HG03097 (cell line): ENCODE measurements around the gene TAP2.
"Not testable (repeated sequence)": the region's sequence is repeated elsewhere in the genome, so short reads cannot be mapped to it uniquely, and the experiment has no call there.

ENCODE experiments used
- ATAC-seq: cut with Tn5 transposase; IDR thresholded peaks from one replicate; pipeline ENCODE4 v1.9.1; 2021; ENCODE audit not compliant: unreplicated experiment, low FRiP score

TAP2 gene

GRCh38 chr6:32836873-32837272 is 1.7 kb downstream of the TAP2 start:
- no peak for ATAC-seq

- ATAC-seq, result no peak
Measured at GRCh38 chr6:32835167-32835893, 3.2 kb downstream of the TAP2 start.

- ATAC-seq, result no peak
Measured at GRCh38 chr6:32833664-32834063, 4.9 kb downstream of the TAP2 start.

- no peak for ATAC-seq
Measured at GRCh38 chr6:32832535-32832934, 6.0 kb downstream of the TAP2 start.

- ATAC-seq, result no peak
Measured at GRCh38 chr6:32830936-32831335, 7.6 kb downstream of the TAP2 start.

- no peak for ATAC-seq
Measured at GRCh38 chr6:32830017-32830416, 8.5 kb downstream of the TAP2 start.

GRCh38 chr6:32829495-32829894 is 9.0 kb downstream of the TAP2 start:
- no peak for ATAC-seq

GRCh38 chr6:32827025-32827424 is 11.5 kb downstream of the TAP2 start:
- no peak for ATAC-seq

- ATAC-seq, result no peak
Measured at GRCh38 chr6:32825966-32826365, 12.6 kb downstream of the TAP2 start.

- ATAC-seq, result no peak
Measured at GRCh38 chr6:32819729-32820128, 18.8 kb downstream of the TAP2 start.

GRCh38 chr6:32818867-32819266 is 19.7 kb downstream of the TAP2 start:
- no peak for ATAC-seq

GRCh38 chr6:32816746-32817204 is 21.8 kb downstream of the TAP2 start, which contains the start of gene HLA-DOB:
Gene HLA-DOB, minus strand, starts transcription at chr6:32817002. Its CDS starts 51 bp downstream, at chr6:32816951.
- peak; percentile 23 for ATAC-seq

- peak; percentile 48 for ATAC-seq
Measured at GRCh38 chr6:32815996-32816395, 22.5 kb downstream of the TAP2 start.

- ATAC-seq, result no peak
Measured at GRCh38 chr6:32815115-32815514, 23.4 kb downstream of the TAP2 start.

- no peak for ATAC-seq
Measured at GRCh38 chr6:32814145-32814544, 24.4 kb downstream of the TAP2 start.

- no peak for ATAC-seq
Measured at GRCh38 chr6:32809171-32809570, 29.4 kb downstream of the TAP2 start.

- ATAC-seq, result no peak
Measured at GRCh38 chr6:32807020-32807580, 31.4 kb downstream of the TAP2 start.

GRCh38 chr6:32805404-32805803 is 33.1 kb downstream of the TAP2 start:
- not testable (repeated sequence) for ATAC-seq

GRCh38 chr6:32803416-32803815 is 35.1 kb downstream of the TAP2 start:
- no peak for ATAC-seq

GRCh38 chr6:32799740-32800139 is 38.8 kb downstream of the TAP2 start:
- ATAC-seq, result no peak

GRCh38 chr6:32799168-32799567 is 39.4 kb downstream of the TAP2 start:
- no peak for ATAC-seq
